ENCODE data around the gene CCND1. TPM values are rescaled to one million over a fixed set of nuclear protein-coding genes. Genes with fewer than 3 reads are reported as not detected.

CCND1 gene
- total and polyA plus RNA-seq, 8 donors = 159 to 581 (median 248) TPM

DNA sequence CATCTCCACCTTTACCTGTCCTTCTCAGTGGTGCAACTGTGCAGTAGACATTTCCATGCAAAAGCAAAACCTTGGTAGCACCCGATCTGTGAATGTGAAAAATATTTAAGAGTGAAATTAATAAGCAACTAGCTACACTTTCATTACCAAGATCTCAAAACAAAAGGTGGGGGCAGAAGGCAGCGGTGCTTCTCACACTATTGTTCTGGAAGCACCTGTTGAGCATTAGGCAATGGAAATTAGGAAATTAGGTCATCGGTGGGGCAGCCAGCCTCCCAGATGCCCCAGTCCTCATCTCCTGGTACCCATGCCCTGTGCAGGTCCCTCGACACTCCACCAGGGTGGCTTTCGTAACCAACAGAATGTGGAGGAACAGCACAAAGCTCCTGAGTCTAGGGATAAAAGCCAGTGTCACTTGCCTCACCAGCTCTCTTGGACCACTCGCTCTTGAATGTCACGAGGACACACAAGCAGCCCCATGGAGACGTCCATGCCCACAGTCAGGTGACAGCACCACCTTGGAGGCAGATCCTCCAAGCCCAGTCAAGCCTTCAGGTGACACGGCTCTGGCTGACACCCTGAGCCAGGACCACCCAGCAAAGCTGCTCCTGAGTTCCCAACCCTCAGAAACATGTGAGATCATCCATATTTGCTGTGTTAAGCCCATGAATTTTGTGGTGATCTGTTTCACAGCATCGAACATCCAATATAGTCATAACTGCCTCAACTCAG lies 30.9 kb downstream of the CCND1 start:
- Histone ChIP-seq H3K4me3 (no peak overlapping the region), H3K27me3 (peaks cover 0 to 2% of the 10 kb centered on the region in 2 donors), H3K4me1 (peaks cover 10 to 31% of the 10 kb centered on the region in 2 donors), H3K36me3 (peaks cover 0 to 50% of the 10 kb centered on the region in 2 donors), H3K27ac (no peak overlapping the region), H3K9me3 (no peaks in the 10 kb centered on the region)
- TF ChIP-seq, protein P1, sequence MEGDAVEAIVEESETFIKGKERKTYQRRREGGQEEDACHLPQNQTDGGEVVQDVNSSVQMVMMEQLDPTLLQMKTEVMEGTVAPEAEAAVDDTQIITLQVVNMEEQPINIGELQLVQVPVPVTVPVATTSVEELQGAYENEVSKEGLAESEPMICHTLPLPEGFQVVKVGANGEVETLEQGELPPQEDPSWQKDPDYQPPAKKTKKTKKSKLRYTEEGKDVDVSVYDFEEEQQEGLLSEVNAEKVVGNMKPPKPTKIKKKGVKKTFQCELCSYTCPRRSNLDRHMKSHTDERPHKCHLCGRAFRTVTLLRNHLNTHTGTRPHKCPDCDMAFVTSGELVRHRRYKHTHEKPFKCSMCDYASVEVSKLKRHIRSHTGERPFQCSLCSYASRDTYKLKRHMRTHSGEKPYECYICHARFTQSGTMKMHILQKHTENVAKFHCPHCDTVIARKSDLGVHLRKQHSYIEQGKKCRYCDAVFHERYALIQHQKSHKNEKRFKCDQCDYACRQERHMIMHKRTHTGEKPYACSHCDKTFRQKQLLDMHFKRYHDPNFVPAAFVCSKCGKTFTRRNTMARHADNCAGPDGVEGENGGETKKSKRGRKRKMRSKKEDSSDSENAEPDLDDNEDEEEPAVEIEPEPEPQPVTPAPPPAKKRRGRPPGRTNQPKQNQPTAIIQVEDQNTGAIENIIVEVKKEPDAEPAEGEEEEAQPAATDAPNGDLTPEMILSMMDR (IDR thresholded peaks at IDR 0.05) = no peak
- intact Hi-C loops (cut with DNase I) = no loop called here
- no peak for ATAC-seq
- no peak for DNase-seq

DNA sequence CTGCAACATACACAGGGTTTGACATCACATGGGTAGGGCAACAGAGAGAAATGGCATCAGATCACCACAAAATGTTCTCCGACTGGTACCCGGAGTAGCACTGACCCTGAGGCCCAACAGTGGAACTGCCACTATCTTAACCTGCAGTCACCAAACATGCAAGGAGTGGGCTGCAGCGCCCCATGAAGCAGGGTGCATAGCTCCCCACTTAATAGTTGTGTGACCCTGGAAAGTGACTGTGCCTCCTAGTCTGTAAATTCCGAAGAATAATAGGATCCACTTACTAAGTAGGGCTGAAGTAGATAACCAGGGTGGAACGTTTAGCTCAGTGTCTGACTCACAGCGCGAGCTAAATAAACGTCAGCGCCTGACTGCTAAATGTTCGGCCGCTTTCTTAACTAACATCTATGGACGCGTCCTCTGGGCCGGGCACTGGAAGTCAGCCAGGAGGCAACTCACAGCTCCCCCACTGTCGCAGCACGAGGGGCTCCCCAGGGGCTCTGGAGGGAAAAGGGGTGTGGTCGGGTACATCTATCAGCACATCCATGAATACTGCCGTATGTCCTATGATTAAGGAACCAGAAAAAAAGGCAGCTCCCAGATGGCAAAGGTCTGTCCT lies 33.4 kb downstream of the CCND1 start:
- peaks cover 0 to 5% of the 10 kb centered on the region in 2 donors for H3K27me3 ChIP-seq
- peaks cover 0 to 37% of the 10 kb centered on the region in 2 donors for H3K36me3 ChIP-seq
- H3K4me1 ChIP-seq = peaks cover 10 to 31% of the 10 kb centered on the region in 2 donors
- DNase-seq = peak in 1 of 4 donors; percentile 47
- peak overlapping the region; percentile 76 to 80 for H3K27ac ChIP-seq
- no peaks in the 10 kb centered on the region for H3K9me3 ChIP-seq
- peak overlapping the region; percentile 88 to 98 for H3K4me3 ChIP-seq
- ATAC-seq = peak; percentile 9
- intact Hi-C loops (cut with DNase I) = no loop called here
- TF ChIP-seq, protein P1 (IDR thresholded peaks at IDR 0.05) = no peak

DNA sequence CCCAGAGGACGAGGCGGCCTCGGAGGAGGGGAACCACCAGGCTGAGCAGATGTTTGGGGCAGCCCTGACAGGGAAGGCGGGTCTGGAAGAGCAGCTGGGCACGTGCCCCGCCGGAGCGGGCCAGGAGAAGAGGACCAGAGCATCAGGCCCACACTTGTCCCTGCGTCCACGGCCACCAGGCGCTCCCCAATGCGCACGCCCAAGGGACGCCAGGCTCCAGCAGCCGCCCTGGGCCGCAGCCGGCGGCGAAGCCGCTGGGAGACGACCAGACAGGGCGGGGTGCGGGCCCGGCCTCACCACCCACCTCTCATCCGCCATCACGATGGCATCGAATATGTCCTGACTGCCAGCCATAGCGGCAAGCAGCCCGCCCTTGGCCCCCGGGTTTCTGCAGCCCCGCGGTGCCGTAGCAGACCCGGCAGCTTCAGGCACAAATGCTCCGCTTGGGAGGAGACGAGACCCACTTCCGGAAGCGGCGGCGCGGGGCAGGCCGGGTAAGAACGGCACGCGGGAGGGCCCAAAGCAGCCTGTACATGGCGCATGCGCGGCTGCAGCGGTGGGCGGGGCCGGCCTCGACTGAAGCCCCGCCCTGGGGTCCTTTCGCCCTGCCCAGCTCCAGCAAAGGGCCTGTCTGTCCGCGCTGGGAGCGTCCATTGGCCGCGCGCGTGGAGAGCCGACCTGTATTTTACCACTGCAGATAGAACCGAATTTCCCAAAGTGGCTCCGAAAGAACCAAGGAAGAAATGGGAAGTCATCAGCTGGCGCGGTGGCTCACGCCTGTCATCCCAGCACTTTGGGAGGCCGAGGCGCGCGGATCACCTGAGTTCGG lies 34.1 kb downstream of the CCND1 start, which contains the start of gene LTO1:
Gene LTO1, minus strand, starts transcription at position 468 of the 829 bp plus-strand sequence. Its CDS starts 114 bp downstream, at position 354.
- intact Hi-C loops (cut with DNase I) = no loop called here
- ATAC-seq = peak; percentile 99
- TF ChIP-seq, protein P1 (IDR thresholded peaks at IDR 0.05) = no peak
- Histone ChIP-seq H3K27me3 (peaks cover 0 to 5% of the 10 kb centered on the region in 2 donors), H3K27ac (peak within 1 kb of the TSS; percentile 76 to 80), H3K4me1 (peaks cover 10 to 29% of the 10 kb centered on the region in 2 donors), H3K36me3 (peaks cover 0 to 29% of the 10 kb centered on the region in 2 donors), H3K9me3 (no peaks in the 10 kb centered on the region), H3K4me3 (peak within 1 kb of the TSS; percentile 88 to 98)
- DNase-seq = peak; percentile 93 to 100 (median 97)

DNA sequence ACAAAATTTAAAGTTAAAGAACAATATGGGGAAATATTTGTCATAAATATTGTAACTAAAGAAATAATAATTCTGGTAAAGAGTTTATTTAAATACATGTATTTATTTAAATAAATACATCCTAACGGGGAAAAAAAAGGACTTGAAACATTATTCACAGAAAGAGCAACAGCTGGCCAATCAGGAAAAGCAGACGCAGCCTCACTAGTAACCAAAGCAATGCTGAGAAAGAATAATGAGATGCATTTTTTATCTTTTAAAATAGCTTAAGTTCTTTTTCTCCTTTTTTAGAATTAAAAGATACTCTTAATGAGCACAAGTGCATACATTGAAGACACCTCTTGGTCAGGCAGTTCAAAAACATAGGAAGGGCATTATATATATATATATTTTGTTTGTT lies 36.8 kb downstream of the CCND1 start:
- Histone ChIP-seq H3K27me3 (peaks cover 0 to 5% of the 10 kb centered on the region in 2 donors), H3K27ac (no peak overlapping the region), H3K9me3 (no peaks in the 10 kb centered on the region), H3K36me3 (peaks cover 0 to 6% of the 10 kb centered on the region in 2 donors), H3K4me1 (peaks cover 10 to 26% of the 10 kb centered on the region in 2 donors), H3K4me3 (no peak overlapping the region)
- TF ChIP-seq, protein P1 (IDR thresholded peaks at IDR 0.05) = no peak
- intact Hi-C loops (cut with DNase I) = no loop called here
- DNase-seq (no peak), ATAC-seq (no peak)

Measured in left lung (tissue), 10 donors.